Measurements from ENCODE around the gene EMSY. TPM values are rescaled to one million over a fixed set of nuclear protein-coding genes. Genes with fewer than 3 reads are reported as not detected.

EMSY gene
- polyA plus RNA-seq, 1 experiment: 19.1 TPM

- no peak for TF ChIP-seq CTCF (IDR thresholded peaks at IDR 0.05; ENCODE audit: insufficient read depth, low read depth, low read length)
- H3K27me3 ChIP-seq (ENCODE audit: control insufficient read depth, insufficient read depth, low read length): no peaks in the 10 kb centered on the region
- DNase-seq (ENCODE audit: low read depth): no peak
- no peak overlapping the region for H3K4me3 ChIP-seq (ENCODE audit: low read depth, low read length)
- peaks cover 3% of the 10 kb centered on the region; the same call in 1 of the 2 replicates for H3K36me3 ChIP-seq (ENCODE audit: control insufficient read depth, insufficient read depth, low read length)
- POLR2A ChIA-PET: no interaction called here
- CTCF ChIA-PET: no interaction called here
These were observed 20.9 kb downstream of the EMSY start for GRCh38 chr11:76465701-76466100.

- ChIA-PET POLR2A (no interaction called here), CTCF (interaction anchor here (1.2 kb wide), 1 partner anchor 25 kb away, joined by 3 read pairs; no protein-coding TSS in a partner anchor)
- H3K36me3 ChIP-seq (ENCODE audit: control insufficient read depth, insufficient read depth, low read length): peaks cover 3% of the 10 kb centered on the region; the same call in 1 of the 2 replicates
- no peaks in the 10 kb centered on the region for H3K27me3 ChIP-seq (ENCODE audit: control insufficient read depth, insufficient read depth, low read length)
- H3K4me3 ChIP-seq (ENCODE audit: low read depth, low read length): no peak overlapping the region
- no peak for DNase-seq (ENCODE audit: low read depth)
- no peak for TF ChIP-seq CTCF (IDR thresholded peaks at IDR 0.05; ENCODE audit: insufficient read depth, low read depth, low read length)
These were observed 21.8 kb downstream of the EMSY start for GRCh38 chr11:76466666-76467065.

- Histone ChIP-seq H3K27me3 (ENCODE audit: control insufficient read depth, insufficient read depth, low read length) (no peaks in the 10 kb centered on the region), H3K4me3 (ENCODE audit: low read depth, low read length) (no peak overlapping the region), H3K36me3 (ENCODE audit: control insufficient read depth, insufficient read depth, low read length) (peaks cover 3% of the 10 kb centered on the region; the same call in 1 of the 2 replicates)
- DNase-seq (ENCODE audit: low read depth): no peak
- CTCF ChIA-PET: interaction anchor here (1.4 to 1.5 kb wide), 2 partner anchors 10 to 12 kb away, joined by 3 to 6 read pairs; no protein-coding TSS in a partner anchor
- TF ChIP-seq CTCF (IDR thresholded peaks at IDR 0.05; ENCODE audit: insufficient read depth, low read depth, low read length): no peak
- POLR2A ChIA-PET: no interaction called here
These were observed 24.3 kb downstream of the EMSY start for GRCh38 chr11:76469141-76469540.

GRCh38 chr11:76471382-76471781 is 26.6 kb downstream of the EMSY start:
- ChIA-PET POLR2A (no interaction called here), CTCF (no interaction called here)
- no peak for DNase-seq (ENCODE audit: low read depth)
- Histone ChIP-seq H3K4me3 (ENCODE audit: low read depth, low read length) (no peak overlapping the region), H3K27me3 (ENCODE audit: control insufficient read depth, insufficient read depth, low read length) (no peaks in the 10 kb centered on the region), H3K36me3 (ENCODE audit: control insufficient read depth, insufficient read depth, low read length) (peaks cover 5% of the 10 kb centered on the region; the same call in 1 of the 2 replicates)
- no peak for TF ChIP-seq CTCF (IDR thresholded peaks at IDR 0.05; ENCODE audit: insufficient read depth, low read depth, low read length)

GRCh38 chr11:76480241-76480640 is 35.4 kb downstream of the EMSY start:
- no peak for TF ChIP-seq CTCF (IDR thresholded peaks at IDR 0.05; ENCODE audit: insufficient read depth, low read depth, low read length)
- POLR2A ChIA-PET: no interaction called here
- no peak for DNase-seq (ENCODE audit: low read depth)
- H3K36me3 ChIP-seq (ENCODE audit: control insufficient read depth, insufficient read depth, low read length): peaks cover 1% of the 10 kb centered on the region
- H3K4me3 ChIP-seq (ENCODE audit: low read depth, low read length): no peak overlapping the region
- no peaks in the 10 kb centered on the region for H3K27me3 ChIP-seq (ENCODE audit: control insufficient read depth, insufficient read depth, low read length)
- CTCF ChIA-PET: no interaction called here

Measured in BJ (cell line).